HepG2 (cell line): ENCODE measurements around the gene PCNT. TPM values are rescaled to one million over a fixed set of nuclear protein-coding genes. Genes with fewer than 3 reads are reported as not detected.

Experiments used
- ATAC-seq: fragments of 200-7000 bp; cut with Tn5 transposase; 3 replicates; pipeline ENCODE4 v1.9.1; 2020; ENCODE audit warnings: mild to moderate bottlenecking, moderate library complexity
- BruUV-seq: library from RNA; stranded (reverse); fragments of 400-500 nt; replicated peaks from 2 replicates; lab custom pipeline; 2021; lab: Mats Ljungman, UMichigan
- CTCF ChIA-PET: fragments of 300-600 bp; formaldehyde crosslinking; extraction: SDS; loops from one replicate; lab custom pipeline; 2021; ENCODE audit warnings: low total read pairs, inconsistent platforms, low intra/inter-chr PET ratio; lab: Yijun Ruan, JAX
- POLR2A ChIA-PET: fragments of 350-600 bp; sonication (Branson Sonifier 250); formaldehyde crosslinking; loops from one replicate; lab custom pipeline; 2020; ENCODE audit warnings: antibody characterized with exemption, inconsistent platforms; lab: Yijun Ruan, JAX
- DNase-seq: peaks from one replicate; pipeline ENCODE4 v3.0.0-alpha.2; 2015; ENCODE audit warnings: low spot score
- FAIRE-seq: peaks from 3 replicates; lab custom pipeline; 2011; peaks lifted over from hg19 to GRCh38; lab: Jason Lieb, UNC
- H2AFZ ChIP-seq: one replicate; pipeline ENCODE4 v1.6.1; 2011; ENCODE audit warnings: low read length, inconsistent platforms
- H3K27ac ChIP-seq: fragments of 300-600 bp; 3 replicates; pipeline ENCODE4 v1.8.0; 2011; ENCODE audit warnings: mixed run types, mild to moderate bottlenecking, mixed read lengths, low read length, inconsistent platforms; ENCODE audit not compliant: insufficient read depth; ENCODE audit errors: extremely low read length
- H3K27me3 ChIP-seq, 2 experiments: fragments of 200-600 bp in 1 of 2; 2 replicates in 1 of 2; 3 replicates in 1 of 2; pipeline versions ENCODE4 v1.6.0 to v1.8.0; 2011; ENCODE audit warnings: low read length in 2 of 2, mild to moderate bottlenecking in 2 of 2, moderate library complexity in 2 of 2, inconsistent platforms in 1 of 2; ENCODE audit not compliant: insufficient read depth in 2 of 2, control insufficient read depth in 1 of 2
- H3K36me3 ChIP-seq, 2 experiments: fragments of 200-600 bp in 1 of 2; replicated peaks in 1 of 2; 2 replicates in 1 of 2; 3 replicates in 1 of 2; pipeline versions ENCODE4 v1.5.1 to v1.8.0; 2011; ENCODE audit warnings: low read length in 2 of 2, inconsistent platforms in 1 of 2; ENCODE audit not compliant: insufficient read depth in 2 of 2, control insufficient read depth in 1 of 2
- H3K4me1 ChIP-seq: 2 replicates; pipeline ENCODE4 v1.5.1; 2012; ENCODE audit warnings: low read length, inconsistent platforms; ENCODE audit not compliant: insufficient read depth
- H3K4me2 ChIP-seq: 2 replicates; pipeline ENCODE4 v1.6.0; 2011; ENCODE audit warnings: low read depth, low read length, inconsistent platforms
- H3K4me3 ChIP-seq, 3 experiments: fragments of 200-600 bp in 1 of 3; sonication (generic), shearing (Covaris generic) in 1 of 3; replicated peaks in 1 of 3; 2 replicates each; pipeline ENCODE4 v1.5.1; 2011 to 2016; ENCODE audit warnings: low read length in 3 of 3, inconsistent platforms in 2 of 3, low read depth in 2 of 3, mild to moderate bottlenecking in 2 of 3, control low read depth in 1 of 3, mixed read lengths in 1 of 3; ENCODE audit not compliant: insufficient read depth in 1 of 3
- H3K79me2 ChIP-seq: one replicate; pipeline ENCODE4 v1.6.1; 2011; ENCODE audit warnings: low read length, inconsistent platforms; ENCODE audit not compliant: insufficient read depth
- H3K9ac ChIP-seq: 2 replicates; pipeline ENCODE4 v1.6.0; 2011; ENCODE audit warnings: mild to moderate bottlenecking, low read depth, low read length, inconsistent platforms; ENCODE audit not compliant: insufficient read depth
- H3K9me3 ChIP-seq: 2 replicates; pipeline ENCODE4 v1.5.1; 2012; ENCODE audit warnings: mild to moderate bottlenecking, low read length
- H4K20me1 ChIP-seq: 2 replicates; pipeline ENCODE4 v1.6.0; 2011; ENCODE audit warnings: inconsistent platforms, mild to moderate bottlenecking, low read length, moderate library complexity; ENCODE audit not compliant: insufficient read depth
- CREM ChIP-seq, 2 experiments: sonication (generic) in 1 of 2; formaldehyde crosslinking in 1 of 2; IDR thresholded peaks; 2 replicates each; pipeline versions ENCODE4 v1.4.0 to v1.6.1; 2016 to 2020; ENCODE audit warnings: antibody characterized with exemption in 1 of 2, mild to moderate bottlenecking in 1 of 2, missing genetic modification reagents in 1 of 2
- FIP1L1 ChIP-seq: fragments of 200-400 bp; formaldehyde crosslinking; IDR thresholded peaks from 2 replicates; pipeline ENCODE4 v1.6.1; 2018; ENCODE audit warnings: low read depth, mild to moderate bottlenecking, low read length, moderate library complexity, borderline replicate concordance; ENCODE audit not compliant: insufficient read depth
- HOXA3 ChIP-seq: sonication (generic); formaldehyde crosslinking; IDR thresholded peaks from 2 replicates; pipeline ENCODE4 v1.5.0; 2020; ENCODE audit warnings: missing genetic modification reagents
- PHB2 ChIP-seq: fragments of 450-650 bp; IDR thresholded peaks from 2 replicates; pipeline ENCODE4 v1.6.1; 2018; ENCODE audit not compliant: partially characterized antibody
- SAP130 ChIP-seq: IDR thresholded peaks from 2 replicates; pipeline ENCODE4 v1.6.1; 2016; ENCODE audit warnings: low read depth
- ZNF569 ChIP-seq: sonication (generic); formaldehyde crosslinking; IDR thresholded peaks from 2 replicates; pipeline ENCODE4 v1.5.0; 2020; ENCODE audit warnings: mild to moderate bottlenecking, missing genetic modification reagents, moderate library complexity, borderline replicate concordance
- ZSCAN9 ChIP-seq: IDR thresholded peaks from 2 replicates; pipeline ENCODE4 v1.6.1; 2016; ENCODE audit warnings: borderline replicate concordance
- WGBS: methylation state at CpG from one replicate; pipeline ENCODE4 v1.1.6; 2017; ENCODE audit warnings: low lambda C conversion rate; 5-methylcytosine and 5-hydroxymethylcytosine counted together
- in situ Hi-C: cut with HindIII; loops from 2 replicates; pipeline ENCODE4 v1.10.0; 2017; ENCODE audit warnings: low pct_unique_long_range_greater_than_20kb; ENCODE audit not compliant: extremely low pct_ligation_motif_present
- intact Hi-C: fragments of 100-400 bp; cut with micrococcal nuclease; formaldehyde crosslinking; loops from one replicate; pipeline ENCODE4 v1.10.0; 2022; ENCODE audit not compliant: unreplicated experiment
- polyA plus RNA-seq, 8 experiments: library from polyadenylated mRNA; depleted of rRNA in 3 of 8; stranded (reverse) in 7 of 8; unstranded in 1 of 8; fragments of >200 nt; fragmentation: Illumina TruSeq in 4 of 8; extraction: Trizol in 4 of 8; gene quantifications; 2 replicates each; pipeline versions ENCODE4 v1.2.1 to v1.2.3, GENCODE V29; 2011 to 2016; ENCODE audit warnings: low read depth in 4 of 8, missing spikeins in 1 of 8, mixed read lengths in 1 of 8; ENCODE audit not compliant: insufficient read depth in 1 of 8
- total RNA-seq, 5 experiments: library from RNA; depleted of rRNA; stranded (reverse); fragments of >200 nt; fragmentation: Illumina TruSeq; extraction: Trizol; gene quantifications; 2 replicates each; pipeline ENCODE4 v1.2.3, GENCODE V29; 2016; ENCODE audit warnings: low read depth in 1 of 5

The PCNT gene
- total and polyA plus RNA-seq, 2 of the 13 experiments (the other 11 are each of a cell fraction or from before 2014, with no cell fraction given), result 5.6 to 12.4 TPM

DNA sequence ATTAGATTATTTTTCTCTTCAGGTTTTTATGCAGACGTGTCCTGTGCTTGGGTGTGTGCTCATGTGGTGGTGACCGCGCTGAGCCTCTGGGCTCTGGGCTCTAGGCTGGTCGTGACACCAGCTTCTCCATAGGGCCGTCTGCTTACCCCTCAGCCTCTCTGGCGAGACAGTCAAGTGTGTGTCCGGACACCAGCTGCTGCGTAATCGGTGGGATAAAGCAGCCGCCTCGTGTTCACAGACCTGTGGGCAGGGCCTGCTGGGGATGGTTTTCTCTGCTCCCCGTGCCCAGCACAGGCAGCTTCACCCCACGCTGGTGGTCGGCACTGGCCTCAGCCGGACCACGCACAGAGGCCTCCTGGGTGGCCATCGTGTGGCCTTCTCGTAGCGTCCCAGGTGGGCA lies 101.1 kb downstream of the PCNT start (continued):
- TF ChIP-seq SAP130 (no peak), PHB2 (no peak)

GRCh38 chr21:46425571-46425970 lies 101.6 kb downstream of the PCNT start:
- Histone ChIP-seq H3K4me3 (no peak overlapping the region), H3K4me1 (no peaks in the 10 kb centered on the region), H3K27me3 (no peaks in the 10 kb centered on the region), H3K4me2 (no peak overlapping the region), H2AFZ (no peak overlapping the region), H4K20me1 (no peaks in the 10 kb centered on the region), H3K79me2 (no peaks in the 10 kb centered on the region), H3K9ac (no peak overlapping the region), H3K9me3 (no peaks in the 10 kb centered on the region), H3K27ac (no peak overlapping the region), H3K36me3 (peaks cover 8 to 33% of the 10 kb centered on the region in 2 experiments)
- BruUV-seq, result no TSS peak
- in situ Hi-C loops, result no loop called here
- no peak for ATAC-seq
- CTCF ChIA-PET, result no interaction called here
- POLR2A ChIA-PET, result no interaction called here
- WGBS, result 97% methylated on average over 19 of the region's 23 CpGs
- no peak for FAIRE-seq
- no peak for DNase-seq
- intact Hi-C loops, result no loop called here
- TF ChIP-seq HOXA3 (CRISPR knock-in tag), result no peak
- no peak for TF ChIP-seq CREM (IDR thresholded peaks at IDR 0.05)
- no peak for TF ChIP-seq CREM (CRISPR knock-in tag; IDR thresholded peaks at IDR 0.05)
- TF ChIP-seq ZSCAN9, result no peak
- TF ChIP-seq FIP1L1, result no peak
- no peak for TF ChIP-seq ZNF569 (CRISPR knock-in tag)
